Measurements from ENCODE around the gene UFD1. TPM values are rescaled to one million over a fixed set of nuclear protein-coding genes. Genes with fewer than 3 reads are reported as not detected.

UFD1 gene
- total and polyA plus RNA-seq, 9 of the 15 experiments (the other 6 are each of a cell fraction or from before 2014, with no cell fraction given), result 238 to 645 (median 363) TPM

DNA sequence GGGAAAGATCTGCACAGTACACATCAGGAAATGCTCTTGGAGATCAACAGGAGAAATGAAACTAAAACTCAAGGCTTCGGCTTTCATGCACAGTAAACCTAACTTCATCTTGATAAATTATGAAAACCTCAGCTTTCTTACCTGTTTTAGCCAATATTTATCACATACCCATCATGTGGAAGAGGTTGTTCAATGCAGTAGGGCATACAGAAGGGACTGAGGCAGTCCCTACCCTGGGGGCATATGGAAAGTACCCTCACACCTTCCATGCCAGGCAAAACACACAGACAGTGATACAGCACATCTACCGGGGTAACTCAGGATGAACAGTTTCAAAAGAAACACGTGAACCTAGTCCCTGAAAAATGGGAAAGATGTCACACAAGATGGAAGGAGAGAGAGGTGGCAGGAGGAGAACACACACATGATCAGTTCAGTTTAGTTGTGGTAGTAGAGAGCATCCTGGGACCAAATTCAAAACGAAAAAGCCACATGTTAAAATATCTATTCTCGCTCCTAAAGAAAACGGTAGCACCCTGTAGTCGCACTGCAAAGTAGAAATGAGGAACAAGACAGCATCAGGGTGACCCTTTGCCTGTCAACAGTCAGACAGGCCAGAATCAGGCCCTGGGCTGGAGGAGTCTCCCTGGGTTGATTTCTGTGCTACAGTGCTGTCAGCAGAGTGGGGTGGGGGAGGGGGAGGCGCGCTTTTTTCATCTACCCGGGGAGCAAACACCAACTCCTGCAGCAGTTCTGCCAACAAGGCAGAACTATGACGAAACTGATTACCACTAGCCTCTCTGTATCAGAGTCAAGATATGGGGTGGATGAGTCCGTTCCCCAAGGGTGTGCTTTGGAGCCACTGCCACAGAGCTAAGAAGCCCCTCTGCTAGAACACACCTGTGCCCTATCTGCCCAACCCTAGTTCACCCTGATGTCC, 48.8 kb downstream of the UFD1 start:
- ChIA-PET POLR2A (interaction anchor here (0.6 to 11.9 kb wide), 8 partner anchors 7 to 271 kb away, joined by 3 to 284 read pairs (median 11); partner anchors contain the start of gene C22orf39), CTCF (ENCODE audit: low intra/inter-chr PET ratio) (interaction anchor here (0.6 to 1.7 kb wide), 4 partner anchors 40 to 213 kb away, joined by 3 to 5 read pairs (median 4); partner anchors contain the start of genes CDC45 and UFD1)
- H3K9ac ChIP-seq (ENCODE audit: insufficient read depth in 1 of 2, low read depth in 2 of 2, low read length in 2 of 2), result peak overlapping the region; percentile 85 to 97
- BruUV-seq (replicated peaks), result no TSS peak
- intact Hi-C loops (cut with micrococcal nuclease), result loop anchor here (1.0 to 5.0 kb wide), 4 partner anchors 11 to 308 kb away; partner anchors contain the start of gene DGCR2
- WGBS (ENCODE audit: insufficient coverage, low coverage, missing lambda C conversion rate), result 9% methylated on average over 12 of the region's 12 CpGs
- H3K36me3 ChIP-seq (ENCODE audit: control insufficient read depth, insufficient read depth, low read length), result peaks cover 58% of the 10 kb centered on the region
- H3K9me1 ChIP-seq (ENCODE audit: control insufficient read depth, insufficient read depth, low read length), result no peaks in the 10 kb centered on the region
- H4K20me1 ChIP-seq (replicated peaks; ENCODE audit: control insufficient read depth, insufficient read depth, low read length), result peaks cover 31% of the 10 kb centered on the region
- H3K27ac ChIP-seq (ENCODE audit: extremely low read depth, low read depth, low read length), result peak overlapping the region; percentile 75
- H3K27me3 ChIP-seq (ENCODE audit: control insufficient read depth in 2 of 2, insufficient read depth in 2 of 2, low read length in 2 of 2), result no peaks in the 10 kb centered on the region
- H3K4me2 ChIP-seq (ENCODE audit: insufficient read depth, low read length), result peak overlapping the region; percentile 86
- peaks cover 86% of the 10 kb centered on the region for H3K79me2 ChIP-seq (ENCODE audit: control insufficient read depth, insufficient read depth, low read length)
- peak; percentile 20 for ATAC-seq
- no peaks in the 10 kb centered on the region for H3K9me3 ChIP-seq (replicated peaks; ENCODE audit: control insufficient read depth, insufficient read depth, low read depth, low read length)
- DNase-seq (ENCODE audit: extremely low read depth in 1 of 4, low spot score in 3 of 4), result peak; percentile 77 to 93 (median 83)
- peak; percentile 68 for FAIRE-seq
- H3K4me3 ChIP-seq, result peak overlapping the region; percentile 68
- H2AFZ ChIP-seq (ENCODE audit: low read depth, low read length), result no peak overlapping the region
- peaks cover 17 to 39% of the 10 kb centered on the region in 2 experiments for H3K4me1 ChIP-seq (replicated peaks in 1 of 2; ENCODE audit: control insufficient read depth in 2 of 2, insufficient read depth in 2 of 2, low read length in 2 of 2)
- in situ Hi-C loops (cut with MboI), result no loop called here
- no peak for TF ChIP-seq SPI1 (IDR thresholded peaks at IDR 0.05; ENCODE audit: borderline replicate concordance, low read depth, low read length)
- no peak for TF ChIP-seq ATF1 (CRISPR knock-in tag; IDR thresholded peaks at IDR 0.05)
- TF ChIP-seq ATF1 (tag; IDR thresholded peaks at IDR 0.05), result peak; percentile 90
- TF ChIP-seq MEF2D (tag; conservative IDR thresholded peaks at IDR 0.05; ENCODE audit: low read depth), result peak; percentile 38; the same call in 1 of the 2 replicates
- 0 out of 4 replicates have a peak, but pooled peaks of 1 of the 2 experiments have one; percentile 83 for TF ChIP-seq SIN3A (IDR thresholded peaks at IDR 0.05; ENCODE audit: borderline replicate concordance in 2 of 2, control insufficient read depth in 1 of 2, low read depth in 2 of 2, low read length in 2 of 2)
- peak in 1 of 2 experiments; percentile 80; a peak in 2 of 4 replicates for TF ChIP-seq TBL1XR1 (IDR thresholded peaks at IDR 0.05; ENCODE audit: low read length in 2 of 2)
- no peak for TF ChIP-seq DMBX1 (CRISPR knock-in tag; IDR thresholded peaks at IDR 0.05; ENCODE audit: borderline replicate concordance)
- TF ChIP-seq NCOA2 (IDR thresholded peaks at IDR 0.05; ENCODE audit: partially characterized antibody in 2 of 2), result no peak
- no peak for TF ChIP-seq NFE2 (IDR thresholded peaks at IDR 0.05; ENCODE audit: low read depth)
- TF ChIP-seq, protein P1, sequence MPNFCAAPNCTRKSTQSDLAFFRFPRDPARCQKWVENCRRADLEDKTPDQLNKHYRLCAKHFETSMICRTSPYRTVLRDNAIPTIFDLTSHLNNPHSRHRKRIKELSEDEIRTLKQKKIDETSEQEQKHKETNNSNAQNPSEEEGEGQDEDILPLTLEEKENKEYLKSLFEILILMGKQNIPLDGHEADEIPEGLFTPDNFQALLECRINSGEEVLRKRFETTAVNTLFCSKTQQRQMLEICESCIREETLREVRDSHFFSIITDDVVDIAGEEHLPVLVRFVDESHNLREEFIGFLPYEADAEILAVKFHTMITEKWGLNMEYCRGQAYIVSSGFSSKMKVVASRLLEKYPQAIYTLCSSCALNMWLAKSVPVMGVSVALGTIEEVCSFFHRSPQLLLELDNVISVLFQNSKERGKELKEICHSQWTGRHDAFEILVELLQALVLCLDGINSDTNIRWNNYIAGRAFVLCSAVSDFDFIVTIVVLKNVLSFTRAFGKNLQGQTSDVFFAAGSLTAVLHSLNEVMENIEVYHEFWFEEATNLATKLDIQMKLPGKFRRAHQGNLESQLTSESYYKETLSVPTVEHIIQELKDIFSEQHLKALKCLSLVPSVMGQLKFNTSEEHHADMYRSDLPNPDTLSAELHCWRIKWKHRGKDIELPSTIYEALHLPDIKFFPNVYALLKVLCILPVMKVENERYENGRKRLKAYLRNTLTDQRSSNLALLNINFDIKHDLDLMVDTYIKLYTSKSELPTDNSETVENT (CRISPR knock-in tag; IDR thresholded peaks at IDR 0.05), result 0 out of 2 replicates have a peak, but pooled peaks have one; percentile 3
- TF ChIP-seq, protein P2, sequence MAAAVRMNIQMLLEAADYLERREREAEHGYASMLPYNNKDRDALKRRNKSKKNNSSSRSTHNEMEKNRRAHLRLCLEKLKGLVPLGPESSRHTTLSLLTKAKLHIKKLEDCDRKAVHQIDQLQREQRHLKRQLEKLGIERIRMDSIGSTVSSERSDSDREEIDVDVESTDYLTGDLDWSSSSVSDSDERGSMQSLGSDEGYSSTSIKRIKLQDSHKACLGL (CRISPR knock-in tag; IDR thresholded peaks at IDR 0.05; ENCODE audit: borderline replicate concordance, poor library complexity, severe bottlenecking), result no peak
